ENCODE results near the gene NRDC.

The NRDC gene, protein sequence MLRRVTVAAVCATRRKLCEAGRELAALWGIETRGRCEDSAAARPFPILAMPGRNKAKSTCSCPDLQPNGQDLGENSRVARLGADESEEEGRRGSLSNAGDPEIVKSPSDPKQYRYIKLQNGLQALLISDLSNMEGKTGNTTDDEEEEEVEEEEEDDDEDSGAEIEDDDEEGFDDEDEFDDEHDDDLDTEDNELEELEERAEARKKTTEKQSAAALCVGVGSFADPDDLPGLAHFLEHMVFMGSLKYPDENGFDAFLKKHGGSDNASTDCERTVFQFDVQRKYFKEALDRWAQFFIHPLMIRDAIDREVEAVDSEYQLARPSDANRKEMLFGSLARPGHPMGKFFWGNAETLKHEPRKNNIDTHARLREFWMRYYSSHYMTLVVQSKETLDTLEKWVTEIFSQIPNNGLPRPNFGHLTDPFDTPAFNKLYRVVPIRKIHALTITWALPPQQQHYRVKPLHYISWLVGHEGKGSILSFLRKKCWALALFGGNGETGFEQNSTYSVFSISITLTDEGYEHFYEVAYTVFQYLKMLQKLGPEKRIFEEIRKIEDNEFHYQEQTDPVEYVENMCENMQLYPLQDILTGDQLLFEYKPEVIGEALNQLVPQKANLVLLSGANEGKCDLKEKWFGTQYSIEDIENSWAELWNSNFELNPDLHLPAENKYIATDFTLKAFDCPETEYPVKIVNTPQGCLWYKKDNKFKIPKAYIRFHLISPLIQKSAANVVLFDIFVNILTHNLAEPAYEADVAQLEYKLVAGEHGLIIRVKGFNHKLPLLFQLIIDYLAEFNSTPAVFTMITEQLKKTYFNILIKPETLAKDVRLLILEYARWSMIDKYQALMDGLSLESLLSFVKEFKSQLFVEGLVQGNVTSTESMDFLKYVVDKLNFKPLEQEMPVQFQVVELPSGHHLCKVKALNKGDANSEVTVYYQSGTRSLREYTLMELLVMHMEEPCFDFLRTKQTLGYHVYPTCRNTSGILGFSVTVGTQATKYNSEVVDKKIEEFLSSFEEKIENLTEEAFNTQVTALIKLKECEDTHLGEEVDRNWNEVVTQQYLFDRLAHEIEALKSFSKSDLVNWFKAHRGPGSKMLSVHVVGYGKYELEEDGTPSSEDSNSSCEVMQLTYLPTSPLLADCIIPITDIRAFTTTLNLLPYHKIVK

DNA sequence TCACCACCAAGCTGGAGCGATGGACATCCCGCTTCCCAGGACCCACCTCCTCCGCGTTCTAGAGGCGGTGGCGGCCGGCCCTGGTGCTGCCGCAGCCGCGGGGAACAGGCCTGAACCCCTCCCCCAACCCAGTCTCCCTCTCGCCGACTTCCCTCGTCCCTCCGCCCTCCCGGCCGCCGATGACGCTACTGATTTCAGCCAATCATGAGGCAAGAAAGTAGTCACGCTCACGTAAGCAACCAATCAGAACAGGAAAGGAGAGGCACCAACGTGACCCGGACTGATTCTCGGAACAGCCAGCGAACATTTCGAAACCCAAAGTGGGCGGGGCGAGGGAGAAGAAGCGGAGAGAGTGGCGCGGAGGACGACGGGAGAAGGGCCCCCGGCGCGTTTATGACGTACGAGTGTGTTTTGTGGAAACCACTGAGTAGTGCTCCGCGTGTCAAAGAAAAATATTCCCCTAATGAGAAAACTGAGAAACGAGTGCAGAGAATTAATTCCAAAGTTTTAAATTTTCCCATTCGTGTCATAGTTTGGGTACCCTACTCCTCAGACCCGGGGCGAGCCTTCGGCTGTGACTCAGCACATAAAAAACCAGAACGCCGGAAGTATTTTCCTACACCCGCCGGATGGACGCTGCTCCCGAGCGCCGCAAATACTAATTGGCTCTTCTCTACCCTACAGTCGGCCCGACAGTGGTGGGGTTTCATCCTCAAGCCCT lies at the start of gene NRDC:
Gene NRDC (minus strand): TSS at position 112 of the 721 bp plus-strand sequence. CDS start 112 bp downstream, outside the sequence.
- peak; percentile 99 for DNase-seq (ENCODE audit: low read depth)

DNA sequence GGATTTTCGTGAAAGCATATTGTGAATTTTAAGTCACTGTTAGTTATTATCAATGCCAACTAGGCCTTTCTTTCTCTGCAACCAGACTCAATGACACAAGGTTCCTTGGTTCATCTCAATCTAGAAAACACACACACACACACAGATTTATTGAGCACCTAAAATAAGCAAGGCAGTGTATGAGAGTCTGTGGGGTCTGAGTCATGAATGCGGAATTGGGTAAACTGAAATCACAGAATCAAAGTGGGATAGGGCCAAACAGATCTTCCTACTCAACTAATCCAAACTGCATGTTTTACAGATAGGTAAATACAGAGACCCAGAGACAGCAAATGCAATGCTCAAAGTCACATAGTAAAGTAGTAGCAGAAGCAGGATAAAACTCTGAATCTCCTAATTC lies 48.5 kb upstream of the NRDC start:
- DNase-seq (ENCODE audit: low read depth) = no peak

DNA sequence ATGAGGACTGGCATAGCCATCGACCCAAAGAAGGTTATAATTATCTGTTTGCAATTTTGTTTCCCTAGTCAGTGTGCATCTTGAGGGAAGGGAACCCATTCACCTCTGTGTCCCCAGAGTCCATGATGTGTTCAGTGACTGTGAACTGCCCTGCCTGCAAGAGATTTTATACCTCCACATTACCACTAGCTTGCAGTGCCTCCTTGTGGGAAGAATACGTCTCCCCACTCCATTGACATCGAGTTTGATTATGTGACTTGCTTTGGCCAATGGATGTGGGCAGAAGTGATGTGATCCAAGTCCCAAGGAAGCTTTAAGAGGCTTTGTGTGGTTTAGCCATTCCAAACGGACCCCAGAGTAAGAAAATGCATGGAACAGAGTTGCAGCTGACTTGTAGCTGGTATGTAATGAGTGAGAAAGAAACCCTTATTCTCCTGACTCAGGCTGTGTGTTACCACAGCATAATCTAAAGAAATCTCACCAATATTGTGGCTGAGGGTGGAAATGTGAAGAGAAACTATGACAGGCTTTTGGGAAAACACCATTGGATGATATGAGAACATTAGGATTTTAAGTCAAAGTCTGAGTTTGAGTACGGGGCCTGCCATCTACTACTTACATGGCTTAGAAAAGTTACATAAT lies 47.8 kb upstream of the NRDC start:
- DNase-seq (ENCODE audit: low read depth) = no peak

- no peak for DNase-seq (ENCODE audit: low read depth)
Observed at GRCh38 chr1:51924455-51924854, 45.9 kb upstream of the NRDC start.

DNA sequence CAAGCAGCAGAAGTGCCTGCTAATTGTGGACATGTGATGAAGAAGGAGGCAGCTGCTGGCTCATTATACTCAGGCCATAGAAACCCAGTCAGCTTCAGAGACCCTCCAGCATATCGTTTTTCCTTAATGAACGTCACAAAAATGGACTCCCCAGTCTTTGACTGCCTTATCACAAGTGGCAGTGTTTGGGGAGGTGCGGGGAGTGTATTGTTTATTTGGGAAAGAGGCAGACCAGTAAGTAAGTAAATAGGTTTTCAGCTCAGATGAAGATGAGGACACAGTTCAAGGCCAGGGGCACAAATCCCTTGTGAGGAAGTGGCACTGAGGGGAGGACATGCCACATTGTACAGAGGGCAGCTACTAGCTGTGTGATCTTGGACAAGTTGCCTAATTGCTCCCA lies 43.5 kb upstream of the NRDC start:
- no peak for DNase-seq (ENCODE audit: low read depth)

- DNase-seq (ENCODE audit: low read depth) = no peak
Observed at GRCh38 chr1:51920130-51920529, 41.6 kb upstream of the NRDC start.

DNA sequence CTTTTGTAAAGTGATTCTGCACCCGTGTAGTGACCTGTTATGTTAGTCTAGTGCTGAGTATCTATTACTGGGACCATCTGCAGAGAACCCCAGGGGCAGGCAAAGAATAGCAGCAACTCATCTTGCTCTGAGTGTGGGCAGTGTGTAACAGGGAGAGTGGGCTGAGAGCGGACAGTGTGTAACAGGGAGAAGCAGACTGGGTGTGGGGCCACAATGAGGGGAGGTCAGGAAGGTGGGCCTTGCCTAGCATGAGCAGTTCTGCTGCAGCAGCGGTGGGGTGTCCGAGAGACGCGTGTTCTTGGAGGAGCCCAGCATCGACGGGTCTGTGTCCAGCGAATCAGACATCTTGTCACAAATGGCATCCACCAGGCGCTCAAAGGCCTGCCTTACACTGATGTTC lies 41.2 kb upstream of the NRDC start:
- no peak for DNase-seq (ENCODE audit: low read depth)

GRCh38 chr1:51916587-51917405 lies 38.3 kb upstream of the NRDC start:
- DNase-seq (ENCODE audit: low read depth) = no peak

- DNase-seq (ENCODE audit: low read depth) = no peak
Observed at GRCh38 chr1:51915951-51916350, 37.4 kb upstream of the NRDC start.

DNA sequence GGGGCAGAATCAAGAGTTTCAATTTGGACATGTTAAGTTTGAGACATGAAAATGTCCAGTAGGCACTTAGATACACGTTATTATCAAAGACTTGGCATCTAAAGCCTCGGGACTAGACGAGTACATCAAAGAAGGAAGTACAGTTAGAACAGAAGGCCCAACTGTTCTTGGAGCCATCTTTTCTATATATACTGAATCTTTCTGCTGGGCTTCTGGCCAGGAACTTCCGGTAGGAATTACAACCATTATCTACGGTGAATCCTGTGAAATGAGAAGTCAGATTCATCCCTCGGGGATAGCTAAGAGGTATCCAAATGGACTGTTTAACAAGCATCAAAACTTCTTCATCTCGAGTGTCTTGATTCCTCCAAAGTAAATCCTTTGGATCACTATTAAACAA lies 34.4 kb upstream of the NRDC start:
- no peak for DNase-seq (ENCODE audit: low read depth)

- DNase-seq (ENCODE audit: low read depth) = no peak
Observed at GRCh38 chr1:51910221-51911000, 31.9 kb upstream of the NRDC start.

GRCh38 chr1:51908499-51908898 lies 30.0 kb upstream of the NRDC start:
- DNase-seq (ENCODE audit: low read depth) = no peak

- DNase-seq (ENCODE audit: low read depth) = no peak
Observed at GRCh38 chr1:51907079-51907702, 28.7 kb upstream of the NRDC start.

GRCh38 chr1:51906306-51907078 lies 28.0 kb upstream of the NRDC start:
- DNase-seq (ENCODE audit: low read depth) = no peak

DNA sequence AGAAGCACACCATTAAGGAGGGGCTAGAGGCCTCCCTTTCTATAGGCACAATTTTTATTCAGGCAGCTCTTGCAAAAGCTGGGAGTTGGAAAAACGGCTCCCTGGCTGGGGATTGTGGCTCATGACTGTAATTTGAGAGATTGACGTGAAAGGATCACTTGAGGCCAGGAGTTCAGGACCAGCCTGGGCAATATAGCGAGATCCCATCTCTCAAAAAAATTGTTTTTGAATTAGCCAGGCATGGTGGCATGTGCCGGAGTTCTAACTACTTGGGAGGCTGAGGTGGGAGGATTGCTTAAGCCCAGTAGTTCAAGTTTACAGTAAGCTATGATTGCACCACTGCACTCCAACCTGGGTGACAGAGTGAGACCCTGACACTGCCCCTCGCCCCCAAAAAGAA lies 23.9 kb upstream of the NRDC start:
- DNase-seq (ENCODE audit: low read depth) = no peak

DNA sequence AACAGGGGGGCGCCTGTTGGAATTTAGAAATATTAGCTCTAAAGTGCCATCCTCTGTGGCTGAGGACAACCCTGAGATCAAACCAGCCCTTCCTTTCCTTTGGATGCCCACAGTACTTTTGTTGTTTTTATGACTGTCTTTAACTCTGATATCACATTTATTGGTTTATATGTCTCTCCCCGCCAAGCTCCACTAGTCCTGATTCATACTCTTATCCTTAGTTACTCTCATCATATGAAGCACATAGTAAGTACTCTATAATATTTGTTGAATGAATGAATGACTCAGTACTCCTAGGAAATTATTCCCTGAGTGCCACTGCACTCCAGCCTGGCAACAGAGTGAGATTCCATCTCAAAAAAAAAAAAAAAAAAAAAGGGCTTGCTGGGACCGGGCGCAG lies 22.6 kb upstream of the NRDC start:
- no peak for DNase-seq (ENCODE audit: low read depth)

DNA sequence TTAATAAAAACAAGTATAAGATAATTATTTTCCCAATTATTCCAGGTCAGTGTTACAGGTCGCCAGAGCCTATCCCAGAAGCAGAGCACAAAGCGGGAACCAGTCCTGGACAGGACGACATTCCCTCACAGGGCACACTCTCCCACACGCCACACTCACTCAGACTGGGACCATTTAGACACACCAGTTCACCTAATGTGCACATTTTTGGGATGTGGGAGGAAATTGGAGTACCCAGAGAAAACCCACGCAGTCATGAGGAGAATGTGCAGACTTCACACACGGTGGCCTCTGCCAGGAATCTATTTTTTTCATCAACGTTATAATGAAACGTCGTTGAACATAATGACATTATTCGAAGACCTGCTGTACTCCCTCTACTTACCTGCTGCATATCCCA lies 20.5 kb upstream of the NRDC start:
- DNase-seq (ENCODE audit: low read depth) = no peak

GRCh38 chr1:51898090-51898734 lies 19.7 kb upstream of the NRDC start:
- no peak for DNase-seq (ENCODE audit: low read depth)
